GM12873 (cell line): ENCODE measurements around the gene RASAL1.

ENCODE experiments used
- CTCF ChIP-seq: IDR thresholded peaks from 2 replicates; pipeline ENCODE4 v1.5.1; 2012; ENCODE audit warnings: low read depth, mild to moderate bottlenecking, moderate library complexity, low read length, control low read depth; ENCODE audit not compliant: insufficient read depth; ENCODE audit errors: missing control alignments

Gene RASAL1

GRCh38 chr12:113088037-113088436 lies 47.5 kb downstream of the RASAL1 start:
- TF ChIP-seq CTCF, result no peak

DNA sequence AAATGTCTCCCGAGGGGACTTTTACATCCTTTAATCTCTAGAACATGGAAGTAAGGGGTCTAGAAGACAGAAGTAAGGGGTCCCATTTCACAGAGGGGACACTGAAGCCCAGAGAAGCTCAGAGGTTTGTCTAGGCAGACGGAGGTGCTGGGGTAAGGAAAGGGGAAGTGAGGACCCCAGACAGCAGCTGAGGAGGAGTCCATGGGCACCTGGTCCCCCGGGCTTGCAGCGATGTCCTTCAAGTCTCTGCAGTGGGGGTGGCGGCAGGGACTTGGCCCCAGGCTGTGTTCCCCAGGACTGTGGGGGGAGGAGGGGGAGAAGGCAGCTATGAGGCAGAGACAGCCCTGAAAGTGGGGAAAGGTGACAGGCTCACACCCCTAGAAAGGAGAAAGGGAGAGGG lies 48.4 kb downstream of the RASAL1 start:
- TF ChIP-seq CTCF, result no peak

DNA sequence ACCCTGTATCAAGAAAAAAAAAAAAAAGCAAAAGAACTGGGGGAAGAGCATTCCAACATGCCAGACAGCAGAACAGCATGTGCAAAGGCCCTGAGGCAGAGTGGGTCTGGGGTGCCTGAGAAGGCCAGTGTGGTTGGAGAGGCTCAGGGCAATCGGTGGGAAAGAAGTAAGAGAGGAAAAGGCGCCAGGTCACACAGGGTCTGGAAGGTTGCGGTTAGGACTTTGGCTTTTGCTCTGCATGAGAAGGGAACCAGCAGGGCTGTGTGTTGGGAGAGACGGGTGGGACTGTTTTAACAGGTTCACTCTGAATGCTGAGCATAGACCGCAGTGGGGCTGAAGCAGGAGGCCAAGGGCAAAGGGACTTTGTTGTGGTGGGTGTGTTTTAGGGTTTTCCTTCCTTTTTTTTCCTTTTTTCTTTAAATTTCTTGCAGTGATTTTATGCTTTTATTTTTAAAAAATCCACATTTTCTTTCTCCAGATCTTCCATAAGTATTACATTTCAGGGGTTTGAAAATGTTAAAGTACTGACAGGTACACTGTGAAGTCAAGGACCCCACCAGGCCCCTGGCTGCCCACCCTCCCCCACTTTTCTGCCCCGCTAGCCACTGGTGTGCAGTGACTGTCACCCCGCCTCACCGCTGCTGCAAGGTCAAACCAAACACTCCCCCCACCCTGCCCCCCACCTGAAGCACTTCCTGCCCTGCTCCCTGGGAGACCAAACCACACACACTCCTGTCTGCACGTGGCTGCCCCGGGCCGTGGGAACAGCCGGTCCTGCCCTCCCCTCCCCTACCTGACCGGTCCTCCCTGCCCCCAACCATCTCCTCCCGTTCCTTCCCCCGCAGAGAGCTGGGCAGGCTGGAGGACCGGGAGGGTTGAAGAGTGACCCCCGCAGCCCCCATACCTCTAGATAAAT lies 49.1 kb downstream of the RASAL1 start:
- TF ChIP-seq CTCF, result no peak

DNA sequence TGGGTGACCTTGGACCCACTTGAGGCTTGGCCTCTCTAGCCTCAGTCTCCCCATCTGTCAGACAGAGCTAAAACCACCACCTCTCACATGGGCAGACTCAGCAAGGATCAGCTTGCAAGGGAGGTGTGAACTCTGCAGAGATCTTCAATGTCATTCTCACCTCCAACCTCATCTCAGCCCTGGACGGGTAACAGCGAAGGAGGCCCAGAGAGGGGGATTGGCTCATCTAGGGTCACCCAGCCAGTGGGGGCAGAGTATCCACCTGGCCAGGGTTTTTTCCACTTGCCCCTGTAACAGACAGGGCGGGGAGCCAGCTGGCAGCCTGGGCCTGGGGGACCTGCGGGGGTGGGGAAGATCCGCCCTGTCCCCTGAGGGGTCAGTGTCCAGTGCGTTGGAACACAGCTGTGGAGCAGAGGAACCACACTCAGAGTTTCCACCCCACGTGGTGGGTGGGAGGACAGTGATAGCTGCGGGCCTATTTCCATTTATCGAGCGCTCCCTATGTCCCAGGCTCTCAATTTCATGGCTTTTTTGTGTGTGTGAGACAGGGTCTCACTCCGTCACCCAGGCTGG lies 51.6 kb downstream of the RASAL1 start:
- TF ChIP-seq CTCF, result no peak

DNA sequence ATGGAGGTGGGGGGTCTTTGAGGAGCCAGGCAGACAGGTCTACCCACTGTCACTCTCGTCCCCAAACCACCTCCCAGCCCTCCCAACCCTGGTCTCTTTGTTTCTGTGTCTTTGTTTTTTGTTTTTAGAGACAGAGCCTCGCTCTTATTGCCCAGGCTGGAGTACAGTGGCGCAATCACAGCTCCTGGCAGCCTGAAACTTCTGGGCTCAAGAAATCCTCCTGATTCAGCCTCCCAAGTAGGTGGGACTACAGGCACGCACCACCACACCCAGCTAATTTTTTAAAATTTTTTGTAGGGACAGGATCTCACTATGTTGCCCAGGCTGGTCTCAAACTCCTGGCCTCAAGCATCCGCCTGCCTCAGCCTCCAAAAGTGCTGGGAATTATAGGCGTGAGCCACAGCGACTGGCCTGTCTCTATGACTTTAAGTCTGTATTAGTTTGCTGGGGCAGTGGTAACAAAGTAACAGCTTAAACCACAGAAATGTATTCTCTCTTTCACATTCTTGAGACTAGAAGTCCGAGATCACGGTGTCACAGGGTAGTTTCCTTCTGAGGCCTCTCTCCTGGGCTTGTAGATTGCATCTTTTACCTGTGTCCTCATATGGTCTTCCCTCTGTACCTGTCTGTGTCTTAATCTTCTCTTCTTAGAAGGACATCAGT lies 52.9 kb downstream of the RASAL1 start:
- TF ChIP-seq CTCF, result no peak

GRCh38 chr12:113081873-113082272 lies 53.7 kb downstream of the RASAL1 start:
- no peak for TF ChIP-seq CTCF

DNA sequence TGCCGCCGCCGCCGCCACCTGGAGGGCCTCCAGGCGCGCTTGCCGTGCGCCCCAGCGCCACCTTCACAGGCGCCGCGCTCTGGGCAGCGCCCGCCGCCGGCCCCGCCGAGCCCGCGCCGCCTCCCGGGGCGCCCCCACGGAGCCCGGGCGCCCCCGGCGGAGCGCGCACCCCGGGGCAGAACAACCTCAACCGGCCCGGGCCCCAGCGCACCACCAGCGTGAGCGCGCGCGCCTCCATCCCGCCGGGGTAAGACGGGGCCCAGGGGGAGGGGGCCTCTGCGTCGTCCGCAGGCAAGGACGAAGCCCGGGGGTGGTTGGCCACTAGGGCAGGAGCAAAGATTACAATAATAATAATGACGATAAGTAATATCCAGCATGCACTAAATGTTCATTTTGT lies 57.7 kb downstream of the RASAL1 start:
- TF ChIP-seq CTCF, result no peak
